DMS53 treated with DMSO at 0.1 percent for 48 hours (cell line): ENCODE data around the gene BMP4.

ENCODE experiments used
- DNase-seq: peaks from one replicate; lab custom pipeline; 2025; ENCODE audit not compliant: unreplicated experiment; lab: John Stamatoyannopoulos, UW

The BMP4 gene

DNA sequence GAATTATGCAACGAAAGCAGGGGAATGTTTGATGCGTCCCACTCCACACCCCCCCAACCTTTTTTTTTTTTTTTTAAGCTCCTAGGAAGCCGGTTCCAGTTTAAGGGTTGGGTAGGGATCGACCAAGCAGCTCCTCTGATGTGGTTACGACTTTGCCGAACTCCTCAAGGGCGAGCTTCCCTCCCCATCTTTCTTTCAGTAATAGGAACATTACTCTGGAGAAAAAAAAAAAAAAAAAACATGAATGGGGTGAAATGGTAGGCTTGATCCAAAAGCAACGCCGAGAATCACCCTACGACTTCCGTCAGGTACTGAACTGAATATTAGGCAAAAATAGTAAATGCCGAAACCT, 9.6 kb downstream of the BMP4 start:
- no peak for DNase-seq

DNA sequence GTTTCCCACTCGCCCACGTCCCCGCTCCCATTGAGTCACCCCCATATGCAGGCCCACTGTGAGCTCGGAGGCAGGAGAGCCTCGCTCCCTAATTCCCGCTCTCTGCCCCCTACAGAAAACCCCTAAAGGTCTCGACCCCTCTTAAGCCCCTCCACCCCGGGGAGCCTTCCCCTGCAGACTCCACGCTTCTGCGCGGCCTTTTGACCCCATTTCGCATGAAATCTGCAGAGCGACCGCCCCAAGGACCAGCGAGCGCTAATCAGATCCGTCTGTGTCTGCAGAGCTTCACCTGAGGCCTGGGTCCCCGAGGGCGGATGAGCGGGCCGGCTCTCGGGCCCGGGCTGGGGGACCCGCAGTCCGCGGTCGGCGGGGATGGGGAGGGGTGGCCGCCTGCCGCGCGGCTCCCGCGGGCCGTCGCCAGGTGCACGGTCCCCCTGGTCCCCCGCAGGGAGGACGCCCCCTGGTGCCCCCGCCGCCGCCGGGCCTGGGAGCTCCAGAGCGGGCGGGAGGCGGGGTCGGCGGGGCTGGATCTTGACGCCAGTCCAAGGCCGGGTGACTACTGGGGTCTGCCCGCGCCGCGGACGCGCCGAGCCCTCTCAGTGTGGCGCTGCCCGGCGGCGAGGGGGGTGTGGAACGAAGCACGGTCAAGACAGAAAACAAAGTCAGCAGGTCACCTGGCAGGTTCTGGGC, 10.1 kb downstream of the BMP4 start:
- DNase-seq: no peak

DNA sequence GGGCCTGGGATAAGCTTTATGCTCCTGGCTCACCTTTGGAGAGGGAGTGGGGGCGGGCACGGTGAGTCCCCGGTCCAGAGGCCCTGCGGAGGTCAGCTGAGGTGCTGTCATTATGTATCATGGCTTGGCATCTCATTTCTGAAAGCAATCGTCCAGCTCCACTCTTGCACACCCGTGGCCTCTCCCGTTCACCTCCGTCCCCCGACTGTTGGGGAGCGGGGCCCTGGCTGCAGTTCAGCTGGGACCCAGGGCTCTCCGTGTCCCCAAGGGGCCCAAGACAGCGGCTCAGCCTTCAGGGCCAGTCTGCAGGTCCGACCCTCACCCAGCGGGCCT, 10.6 kb downstream of the BMP4 start:
- DNase-seq: no peak

DNA sequence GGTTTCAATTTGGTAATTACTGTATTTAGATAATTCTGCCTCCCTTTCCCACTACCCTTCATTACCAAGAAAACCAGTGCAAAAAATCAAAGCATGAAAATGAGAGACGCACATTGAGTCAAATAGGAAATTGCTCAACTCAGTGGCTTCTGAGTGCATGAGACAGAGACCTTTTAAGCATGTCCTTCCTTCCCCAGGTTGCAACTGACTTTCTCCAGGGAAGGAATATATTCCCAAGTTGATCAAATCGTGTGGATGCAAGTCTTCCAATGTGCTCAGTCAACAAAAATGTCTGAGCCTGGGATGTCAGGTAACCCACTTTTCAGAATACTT, 12.9 kb downstream of the BMP4 start:
- no peak for DNase-seq

DNA sequence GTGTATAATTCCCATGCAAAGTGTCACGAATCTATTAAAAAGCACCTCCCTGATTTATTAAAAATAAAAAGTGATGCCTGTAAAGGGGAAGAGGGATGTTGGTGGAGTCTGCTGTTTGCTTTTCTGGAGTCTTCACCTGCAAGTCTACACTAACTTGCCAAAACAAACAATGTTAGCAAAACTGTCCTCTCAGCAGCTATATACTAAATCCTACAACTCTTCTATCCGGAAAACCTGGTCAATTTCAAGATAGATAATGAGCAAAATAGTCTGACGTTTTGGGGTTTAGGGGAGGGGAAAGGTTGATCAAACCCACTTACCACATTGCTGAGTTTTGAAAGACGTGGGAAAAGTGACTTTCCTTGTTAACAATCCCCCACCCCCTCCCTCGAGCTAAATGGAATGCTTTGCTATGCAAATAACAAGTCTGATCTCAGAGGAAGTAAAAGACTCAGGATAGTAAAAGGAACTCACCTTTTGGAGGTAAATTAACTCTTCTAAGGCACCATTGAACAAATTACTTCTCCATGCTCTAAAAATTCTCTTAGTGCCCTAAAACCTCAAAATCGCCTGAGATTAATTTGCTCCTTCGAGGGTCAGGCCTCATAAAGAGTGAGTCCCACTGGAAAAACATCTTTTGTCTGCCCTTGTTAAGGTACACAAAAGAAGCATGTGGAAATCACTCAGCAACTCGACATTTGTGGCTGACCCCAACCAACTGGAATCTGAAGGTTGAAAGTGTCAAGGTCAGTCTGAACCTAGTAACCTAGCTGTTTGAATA, 13.5 kb downstream of the BMP4 start:
- no peak for DNase-seq

DNA sequence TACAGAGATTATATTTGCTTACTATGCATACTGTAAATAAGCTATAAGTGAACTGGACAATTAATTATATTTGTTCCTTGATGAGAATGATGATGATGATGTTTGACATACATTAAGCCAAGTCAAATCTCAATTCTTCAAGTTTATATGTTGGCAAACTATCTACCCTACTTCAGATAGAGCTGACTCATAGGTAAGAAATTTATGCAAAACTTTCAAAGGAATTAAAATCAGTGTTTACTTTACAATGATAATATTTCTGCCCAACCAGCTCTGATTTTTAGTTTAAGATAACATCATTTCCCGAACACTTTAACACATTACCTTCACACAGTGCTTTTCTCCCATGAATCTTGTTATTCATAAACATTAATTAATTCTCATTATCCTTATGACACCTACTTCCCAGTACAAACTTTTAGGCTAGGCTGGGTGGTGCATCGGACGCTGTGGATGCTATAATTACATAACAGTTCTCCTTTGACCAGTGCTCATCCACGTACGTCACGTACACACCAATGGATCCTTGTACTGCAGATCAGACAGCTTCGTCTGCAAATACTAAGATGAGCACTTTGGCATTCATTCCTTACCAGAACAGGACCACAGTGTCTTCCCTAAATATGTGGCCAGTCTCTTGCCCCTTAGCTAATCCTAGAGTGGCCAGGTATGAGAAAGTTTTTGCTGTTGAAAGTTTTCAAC, 18.3 kb downstream of the BMP4 start:
- no peak for DNase-seq

DNA sequence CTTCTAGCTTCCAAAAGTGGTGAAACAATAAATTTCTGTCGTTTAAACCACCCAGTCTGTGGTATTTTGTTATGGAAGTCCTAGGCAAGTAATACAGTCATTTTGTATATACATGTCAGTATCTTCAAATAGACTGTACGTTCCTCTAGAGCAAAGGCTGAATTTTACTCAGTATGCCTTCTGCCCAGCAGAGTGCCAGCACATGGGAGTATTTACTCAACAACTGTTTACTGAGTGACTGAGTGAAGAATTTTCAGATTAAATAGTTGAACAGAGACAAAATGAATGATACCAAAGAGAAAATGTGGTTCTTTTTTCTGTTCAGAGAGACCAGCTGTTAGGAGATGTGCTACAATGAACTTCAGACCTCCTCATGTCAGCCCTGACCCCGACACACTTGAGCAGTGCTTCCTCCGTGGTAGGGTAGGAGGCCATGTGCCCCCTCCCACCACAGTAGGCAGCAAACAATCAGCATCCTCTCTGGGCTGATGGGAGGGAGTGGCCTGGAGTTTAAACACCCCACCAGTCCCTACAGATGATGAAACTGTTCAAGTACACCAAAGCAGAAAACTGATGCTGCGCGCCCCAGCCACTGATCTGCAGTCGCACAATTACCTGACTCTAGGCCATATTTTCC, 21.7 kb downstream of the BMP4 start:
- no peak for DNase-seq

DNA sequence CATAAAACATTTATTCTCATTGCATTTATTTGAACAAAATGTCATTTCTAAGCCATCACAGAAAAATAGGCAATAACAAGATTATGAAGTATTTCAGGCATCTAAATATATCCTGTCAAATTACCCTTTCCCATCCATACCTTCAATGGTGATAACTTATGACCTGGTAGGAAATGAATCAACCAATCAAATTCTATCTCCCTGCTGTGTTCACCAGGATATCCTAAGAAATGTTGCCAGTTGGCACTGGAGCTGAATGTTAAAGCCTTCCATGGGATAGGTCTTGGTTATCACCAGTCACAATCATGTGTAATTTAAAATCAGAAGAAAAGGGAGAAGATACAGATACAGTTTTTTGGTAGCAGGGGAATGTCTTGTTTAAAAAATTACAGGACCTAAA, 23.7 kb downstream of the BMP4 start:
- no peak for DNase-seq

DNA sequence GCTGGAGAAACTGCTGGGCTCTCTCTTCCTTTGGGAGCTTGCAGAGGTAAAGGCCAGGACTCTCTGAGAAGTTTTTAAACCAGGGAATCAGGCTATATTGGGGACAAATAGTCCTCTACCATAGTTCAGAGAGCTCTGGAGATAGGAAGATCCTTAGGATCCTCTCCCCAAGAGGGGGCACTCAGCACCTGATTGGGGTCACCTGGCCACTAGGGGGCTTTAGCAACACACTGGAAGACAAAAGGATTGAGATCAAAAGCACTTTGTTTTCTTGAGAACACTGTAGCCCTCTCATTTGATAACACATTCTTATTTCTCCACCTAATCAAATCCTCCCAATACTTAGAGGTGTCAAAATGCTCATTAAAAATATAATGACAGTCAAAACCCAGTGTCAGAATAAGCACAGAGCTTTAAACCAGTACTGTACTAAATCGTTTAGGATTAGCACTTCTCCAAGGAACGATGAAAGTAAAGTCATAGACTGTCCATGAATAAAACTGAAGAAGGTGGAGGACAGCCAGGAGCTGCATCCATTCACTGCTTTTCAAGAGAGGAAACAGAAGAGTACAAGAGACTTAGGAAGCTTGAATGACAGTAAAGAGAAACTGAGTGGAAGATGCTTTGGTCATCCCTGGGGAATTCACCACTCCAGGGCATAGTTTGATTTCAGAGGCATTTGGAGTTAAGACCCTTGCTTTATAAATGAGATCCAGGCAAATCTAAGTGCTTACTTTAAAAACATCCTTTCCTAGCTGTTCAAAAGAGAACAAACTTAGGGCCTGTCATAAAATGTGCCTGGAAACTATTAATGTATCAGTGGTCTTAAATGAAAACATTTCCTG, 26.5 kb downstream of the BMP4 start:
- DNase-seq: no peak

DNA sequence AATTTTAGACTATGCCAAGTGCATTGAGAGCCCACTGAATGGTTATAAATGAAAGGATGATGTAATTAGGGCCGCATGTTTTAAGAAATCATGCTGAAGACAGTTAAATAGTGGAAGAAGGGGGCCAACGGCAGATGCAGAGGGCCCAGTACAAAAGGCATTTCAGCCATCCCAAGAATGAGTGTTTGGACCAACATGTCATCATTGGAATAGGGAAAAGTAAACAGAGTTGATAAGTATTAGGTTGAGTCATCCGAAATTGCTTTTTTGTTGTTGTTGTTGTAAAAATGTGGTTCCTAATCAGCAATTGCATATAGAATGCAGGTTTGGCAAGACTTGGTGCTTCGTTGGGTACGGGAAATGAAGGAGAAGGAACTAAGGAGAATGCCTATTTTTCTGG, 29.5 kb downstream of the BMP4 start:
- DNase-seq: no peak

DNA sequence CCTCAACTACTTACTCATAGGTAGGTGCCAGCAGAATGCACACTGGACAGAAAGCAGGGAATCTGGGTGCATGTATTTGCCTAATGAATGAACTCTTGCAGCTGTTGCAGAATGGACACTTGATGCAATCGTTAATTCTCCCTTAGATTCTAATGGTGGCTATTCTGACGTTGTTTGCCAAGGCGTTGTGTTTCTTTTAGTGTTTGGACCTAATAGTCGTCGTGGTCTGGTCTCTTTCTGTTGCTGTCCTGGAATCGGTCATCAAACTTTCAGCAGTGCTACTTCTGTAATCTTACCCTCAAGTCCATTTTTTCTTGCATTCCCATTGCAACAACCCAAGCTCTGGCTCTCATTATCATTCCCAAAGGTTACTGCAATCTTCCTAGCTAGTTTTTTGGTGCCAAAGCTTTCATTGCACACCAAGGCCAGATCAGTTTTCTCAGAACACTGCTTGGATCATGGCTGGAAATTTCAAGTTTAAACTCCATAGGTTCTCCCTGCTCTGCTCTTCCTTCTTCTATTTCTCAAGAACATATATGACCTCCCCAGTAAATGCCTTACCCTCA, 31.3 kb downstream of the BMP4 start:
- no peak for DNase-seq

DNA sequence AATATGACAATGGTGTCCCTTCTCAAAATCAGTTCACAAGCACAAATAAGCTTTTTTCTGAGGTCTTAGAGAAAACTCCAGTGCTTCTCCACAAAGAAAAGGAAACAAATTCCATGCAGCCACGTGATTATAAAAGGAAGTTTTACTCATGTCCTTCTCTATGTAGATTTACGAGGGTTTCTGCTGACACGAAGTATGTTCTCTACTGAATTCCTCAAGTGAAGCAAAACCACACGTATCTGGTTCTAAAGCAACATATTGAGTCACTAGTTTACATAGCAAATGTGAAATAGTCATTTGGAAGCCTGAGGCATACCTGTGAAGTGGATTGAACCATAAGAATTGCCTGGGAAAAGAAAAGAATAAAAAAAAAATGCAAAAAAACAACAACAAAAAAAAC, 31.9 kb downstream of the BMP4 start:
- peak; percentile 16 for DNase-seq

DNA sequence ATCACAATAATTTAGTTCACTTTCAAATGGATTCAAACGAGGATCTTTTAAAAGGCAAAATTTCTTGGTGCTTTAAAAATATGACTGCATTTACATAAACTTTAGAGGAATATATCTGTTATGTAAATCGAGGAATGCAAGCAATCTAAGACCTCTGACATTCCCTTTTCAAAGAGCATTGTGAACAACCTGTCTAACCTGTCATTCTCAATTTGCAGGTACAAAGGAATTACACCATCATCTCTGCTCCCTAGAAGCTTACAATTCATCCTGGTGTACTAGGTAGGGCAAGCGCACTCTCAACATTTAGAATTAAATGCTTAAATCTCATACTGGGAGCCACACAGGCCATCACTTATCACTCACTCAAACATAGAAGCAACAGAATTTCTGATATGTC, 35.6 kb downstream of the BMP4 start:
- no peak for DNase-seq

DNA sequence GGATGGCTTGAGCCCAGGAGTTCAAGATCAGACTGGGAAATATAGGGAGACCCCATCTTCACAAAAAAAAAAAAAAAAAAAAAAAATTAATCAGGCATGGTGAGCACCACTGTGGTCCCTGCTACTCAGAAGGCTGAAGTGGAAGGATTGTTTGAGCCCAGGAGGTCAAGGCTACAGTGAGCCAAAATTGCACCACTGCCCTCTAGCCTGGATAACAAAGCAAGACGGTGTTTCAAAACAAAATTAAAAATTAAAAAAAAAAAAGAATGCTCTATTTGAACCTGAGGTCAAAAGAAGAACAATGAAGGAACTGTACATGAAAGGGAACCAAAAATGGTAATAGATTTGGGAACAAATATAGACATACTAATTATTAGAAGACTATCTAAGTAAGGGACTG, 40.4 kb downstream of the BMP4 start:
- no peak for DNase-seq

DNA sequence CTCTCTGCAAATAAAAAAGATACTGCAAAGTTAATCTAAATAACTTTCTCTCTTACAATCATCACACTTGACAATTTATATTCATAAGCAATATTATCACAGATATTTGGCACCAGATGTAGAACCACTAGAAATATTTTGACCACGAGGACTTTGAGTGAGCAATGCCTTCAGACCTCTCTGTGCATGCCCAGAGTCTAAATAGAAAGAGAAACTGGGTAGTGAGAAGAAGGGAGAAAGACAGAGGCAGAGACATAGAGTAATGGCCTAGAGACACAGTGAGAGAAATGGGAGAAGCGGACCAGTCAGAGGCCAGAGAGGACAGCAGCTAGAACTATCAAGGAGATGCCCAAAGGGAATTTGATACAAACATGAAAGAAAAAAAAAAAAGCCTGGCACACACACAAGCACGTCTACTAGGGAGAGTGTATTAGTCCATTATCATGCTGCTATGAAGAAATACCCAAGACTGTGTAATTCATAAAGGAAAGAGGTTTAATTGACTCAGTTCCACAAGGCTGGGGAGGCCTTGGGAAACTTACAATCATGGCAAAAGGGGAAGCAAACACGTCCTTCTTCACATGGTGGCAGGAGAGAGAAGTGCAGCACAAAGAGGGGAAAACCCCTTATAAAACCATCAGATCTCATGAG, 41.1 kb downstream of the BMP4 start:
- no peak for DNase-seq

DNA sequence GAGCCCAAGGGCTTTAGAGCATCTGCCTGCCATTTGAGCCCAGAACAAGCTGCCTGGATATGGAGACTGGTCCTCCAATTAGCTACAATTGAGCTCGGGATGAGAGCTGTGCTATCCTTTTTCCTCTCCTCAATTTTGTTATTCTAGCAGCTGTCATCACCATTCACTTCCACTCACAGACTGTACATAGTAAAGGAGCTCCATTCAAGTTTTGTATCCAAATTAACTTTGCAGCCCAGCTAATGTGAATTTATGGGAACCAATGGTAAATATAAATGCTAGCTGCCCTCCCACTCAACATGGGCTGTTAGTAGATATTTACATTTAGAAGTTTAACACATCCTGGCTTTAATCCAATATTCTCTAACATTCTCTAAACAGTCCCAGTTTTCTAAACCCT, 44.6 kb downstream of the BMP4 start:
- no peak for DNase-seq

DNA sequence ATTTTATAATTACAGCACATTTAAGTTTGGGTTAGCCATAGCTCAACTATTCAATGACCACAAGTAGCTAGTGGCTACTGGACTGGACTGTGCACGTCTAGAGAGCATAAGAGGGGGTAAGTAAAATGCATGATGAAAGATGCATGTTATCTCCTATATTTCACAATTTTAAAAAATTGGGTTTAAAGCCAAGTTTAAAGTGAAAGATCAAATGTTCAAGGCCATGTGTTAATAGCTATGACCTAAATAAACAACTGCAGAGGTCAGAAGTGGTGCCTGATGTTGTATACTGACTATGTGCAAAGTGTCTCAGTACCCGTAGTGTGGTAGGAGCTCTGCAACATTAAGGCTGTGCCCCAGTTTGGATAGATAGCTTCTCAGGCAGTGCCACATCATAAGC, 48.2 kb downstream of the BMP4 start:
- no peak for DNase-seq

DNA sequence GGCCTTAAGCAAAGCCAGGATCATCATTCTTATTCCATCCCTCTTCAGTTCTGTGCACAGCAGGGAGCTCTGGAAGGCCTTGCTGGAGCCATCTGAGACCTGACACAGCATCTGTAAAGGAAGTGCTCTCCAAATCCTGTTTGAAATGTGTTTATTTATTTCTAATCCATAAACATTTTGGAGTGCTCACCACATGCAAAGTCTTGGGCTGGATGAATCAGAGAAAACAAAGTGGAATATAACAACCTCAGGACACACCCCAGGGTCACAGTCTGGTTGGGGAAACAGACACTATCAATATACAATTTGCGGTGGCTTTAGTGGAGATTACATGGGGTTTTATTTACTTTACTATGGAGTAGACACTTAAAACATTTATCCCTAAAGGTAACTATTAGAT, 54.3 kb downstream of the BMP4 start:
- DNase-seq: no peak

DNA sequence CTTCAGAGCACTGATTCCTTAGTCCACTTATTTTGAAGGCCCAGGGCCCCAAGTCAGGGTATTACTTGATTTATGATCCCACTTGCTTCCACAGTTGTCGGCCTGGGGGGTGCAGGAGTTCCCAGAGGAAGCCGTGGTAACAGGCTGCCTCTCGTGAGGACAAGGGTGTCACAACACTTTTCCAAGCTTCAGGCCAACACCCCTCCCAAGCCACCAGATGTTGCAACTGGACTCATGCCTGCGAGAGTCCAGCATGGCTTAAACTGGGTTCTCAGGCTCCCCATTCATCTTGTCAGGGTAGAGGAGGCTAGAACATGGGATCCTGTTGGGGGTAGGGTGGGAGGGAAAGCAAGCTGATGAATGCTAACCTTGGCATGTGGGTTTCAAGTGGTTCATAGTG, 56.1 kb downstream of the BMP4 start:
- no peak for DNase-seq
